B cell (primary cell): ENCODE results near the gene GSG1. TPM values are rescaled to one million over a fixed set of nuclear protein-coding genes. Genes with fewer than 3 reads are reported as not detected.

Experiments
- ATAC-seq: fragments of 200-7000 bp; cut with Tn5 transposase; one replicate; pipeline ENCODE4 v1.10.0; 2021; ENCODE audit warnings: low read depth, mild to moderate bottlenecking, moderate number of reproducible peaks, moderate library complexity
- CTCF ChIA-PET: fragments of 350-600 bp; sonication (Branson Sonifier 250); formaldehyde crosslinking; loops from one replicate; lab custom pipeline; 2021; ENCODE audit warnings: antibody characterized with exemption, inconsistent platforms; lab: Charles Lee
- POLR2A ChIA-PET: fragments of 350-600 bp; sonication (Branson Sonifier 250); formaldehyde crosslinking; loops from one replicate; lab custom pipeline; 2021; ENCODE audit warnings: antibody characterized with exemption; lab: Charles Lee
- DNase-seq: peaks from one replicate; pipeline ENCODE4 v3.0.0; 2013
- H2AFZ ChIP-seq: 2 replicates; pipeline ENCODE4 v1.6.1; 2012; ENCODE audit warnings: mild to moderate bottlenecking, low read depth, low read length; ENCODE audit not compliant: insufficient read depth, poor library complexity, severe bottlenecking
- H3K27ac ChIP-seq, 2 donors: 1 replicate in 1 of 2; 2 replicates in 1 of 2; pipeline ENCODE4 v1.5.1; 2012 to 2013; ENCODE audit warnings: low read length in 2 of 2, mild to moderate bottlenecking in 2 of 2, moderate library complexity in 1 of 2
- H3K27me3 ChIP-seq, 4 experiments: fragments of 200-600 bp in 1 of 4; sonication (generic) in 1 of 4; replicated peaks in 1 of 4; 1 replicate in 2 of 4; 2 replicates in 2 of 4; pipeline versions ENCODE4 v1.6.1 to v1.7.0; 2013 to 2016; ENCODE audit warnings: low read length in 3 of 4, mild to moderate bottlenecking in 2 of 4, mixed read lengths in 1 of 4, moderate library complexity in 1 of 4; ENCODE audit not compliant: insufficient read depth in 4 of 4, control insufficient read depth in 3 of 4; ENCODE audit errors: control extremely low read depth in 1 of 4
- H3K36me3 ChIP-seq, 2 experiments: replicated peaks in 1 of 2; 1 replicate in 1 of 2; 2 replicates in 1 of 2; pipeline versions ENCODE4 v1.6.1 to v1.7.1; 2013; ENCODE audit warnings: low read length in 1 of 2; ENCODE audit not compliant: insufficient read depth in 2 of 2, control insufficient read depth in 1 of 2; ENCODE audit errors: control extremely low read depth in 1 of 2, extremely low read depth in 1 of 2
- H3K4me1 ChIP-seq, 2 donors: fragments of 200-600 bp in 1 of 2; sonication (generic) in 1 of 2; 1 replicate in 1 of 2; 2 replicates in 1 of 2; pipeline versions ENCODE4 v1.5.1 to v1.6.1; 2013 to 2017; ENCODE audit warnings: low read length in 2 of 2; ENCODE audit not compliant: control insufficient read depth in 2 of 2, insufficient read depth in 2 of 2
- H3K4me2 ChIP-seq: replicated peaks from 2 replicates; pipeline ENCODE3; 2012; ENCODE audit warnings: mild to moderate bottlenecking, low read depth, low read length; ENCODE audit not compliant: poor library complexity, severe bottlenecking
- H3K4me3 ChIP-seq, 5 experiments: fragments of 200-600 bp in 1 of 5; sonication (generic) in 1 of 5; 1 replicate in 3 of 5; 2 replicates in 2 of 5; pipeline versions ENCODE4 v1.5.1 to v1.7.0; 2011 to 2016; ENCODE audit warnings: low read length in 4 of 5, mild to moderate bottlenecking in 4 of 5, low read depth in 2 of 5, control low read depth in 1 of 5, moderate library complexity in 1 of 5; ENCODE audit not compliant: insufficient read depth in 1 of 5; ENCODE audit errors: control extremely low read depth in 1 of 5, extremely low read depth in 1 of 5
- H3K79me2 ChIP-seq: fragments of 200-600 bp; sonication (generic); one replicate; pipeline ENCODE4 v1.6.0; 2016; ENCODE audit warnings: low read length; ENCODE audit not compliant: control insufficient read depth, insufficient read depth
- H3K9ac ChIP-seq: fragments of 200-600 bp; sonication (generic); 2 replicates; pipeline ENCODE4 v1.6.1; 2017; ENCODE audit warnings: mild to moderate bottlenecking, low read length, moderate library complexity
- H3K9me3 ChIP-seq, 3 donors: one replicate each; pipeline versions ENCODE4 v1.6.1 to v1.7.1; 2013; ENCODE audit warnings: low read length in 2 of 3; ENCODE audit not compliant: control insufficient read depth in 2 of 3, insufficient read depth in 1 of 3; ENCODE audit errors: control extremely low read depth in 1 of 3
- H4K20me1 ChIP-seq: 2 replicates; pipeline ENCODE4 v1.6.0; 2012; ENCODE audit warnings: mild to moderate bottlenecking, low read length; ENCODE audit not compliant: insufficient read depth, control insufficient read depth, poor library complexity, severe bottlenecking
- H3K27ac Mint-ChIP-seq: one replicate; pipeline ENCODE4 v1.8.0; 2021; ENCODE audit warnings: mixed read lengths
- H3K27me3 Mint-ChIP-seq: one replicate; pipeline ENCODE4 v1.8.0; 2021; ENCODE audit warnings: mixed read lengths
- H3K4me1 Mint-ChIP-seq: one replicate; pipeline ENCODE4 v1.8.0; 2021; ENCODE audit warnings: mixed read lengths
- H3K4me3 Mint-ChIP-seq: one replicate; pipeline ENCODE4 v1.8.0; 2021; ENCODE audit warnings: mixed read lengths
- H3K9me3 Mint-ChIP-seq: one replicate; pipeline ENCODE4 v1.8.0; 2022; ENCODE audit warnings: mixed read lengths; ENCODE audit not compliant: insufficient read depth
- EZH2 ChIP-seq: IDR thresholded peaks from 2 replicates; pipeline ENCODE4 v1.6.1; 2012; ENCODE audit warnings: borderline replicate concordance, low read depth, mild to moderate bottlenecking, moderate library complexity, low read length; ENCODE audit not compliant: insufficient read depth, poor library complexity, severe bottlenecking
- WGBS: methylation state at CpG from one replicate; pipeline ENCODE4 v1.1.5; 2013; ENCODE audit warnings: missing lambda C conversion rate; ENCODE audit not compliant: insufficient coverage; 5-methylcytosine and 5-hydroxymethylcytosine counted together
- intact Hi-C: fragments of 100-400 bp; cut with micrococcal nuclease; formaldehyde crosslinking; loops from one replicate; pipeline ENCODE4 v1.10.0; 2022
- polyA plus RNA-seq: library from polyadenylated mRNA; depleted of rRNA; stranded (reverse); fragments of >200 nt; gene quantifications from 2 replicates; pipeline ENCODE4 v1.2.3, GENCODE V29; 2012
- total RNA-seq, 2 donors: library from RNA; stranded (reverse); fragments of 120-200 nt in 1 of 2; gene quantifications; 1 replicate in 1 of 2; 2 replicates in 1 of 2; pipeline versions ENCODE4 v1.2.3 to v1.2.4, GENCODE V29; 2013 to 2022
- TF ChIP-seq, protein P1 (sequence below): fragments of 200-600 bp; IDR thresholded peaks from one replicate; pipeline ENCODE4 v1.8.0; 2022; ENCODE audit warnings: antibody characterized with exemption, mild to moderate bottlenecking

GSG1 gene
- total and polyA plus RNA-seq, 2 donors (not counting 1 experiment from before 2014, with no cell fraction given), result not detected

DNA sequence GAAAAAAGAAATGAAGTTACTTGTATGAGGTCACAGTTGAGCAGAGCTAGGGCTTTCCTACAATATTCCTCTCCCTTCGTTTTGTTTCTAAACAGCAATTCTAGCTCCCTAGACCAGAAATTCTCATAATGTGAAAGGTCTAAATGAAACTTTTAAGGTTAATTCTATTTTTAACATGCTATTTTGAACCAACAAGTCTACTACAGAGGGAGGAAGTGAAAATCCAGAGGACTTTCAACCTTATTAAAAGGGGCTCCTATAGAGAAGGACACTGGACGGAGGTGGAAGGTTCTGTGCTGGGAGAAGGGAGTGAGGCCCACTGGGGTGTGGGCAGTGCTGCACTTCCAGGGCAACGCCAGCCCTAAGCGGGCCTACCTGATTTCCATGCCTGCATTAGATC lies 13.4 kb downstream of the GSG1 start:
- H3K9me3 Mint-ChIP-seq, result no peaks in the 10 kb centered on the region
- peak overlapping the region; percentile 46 for H3K4me2 ChIP-seq
- WGBS, result 60% methylated on average over 3 of the region's 4 CpGs
- H2AFZ ChIP-seq, result no peak overlapping the region
- no peak for TF ChIP-seq EZH2
- TF ChIP-seq, protein P1, sequence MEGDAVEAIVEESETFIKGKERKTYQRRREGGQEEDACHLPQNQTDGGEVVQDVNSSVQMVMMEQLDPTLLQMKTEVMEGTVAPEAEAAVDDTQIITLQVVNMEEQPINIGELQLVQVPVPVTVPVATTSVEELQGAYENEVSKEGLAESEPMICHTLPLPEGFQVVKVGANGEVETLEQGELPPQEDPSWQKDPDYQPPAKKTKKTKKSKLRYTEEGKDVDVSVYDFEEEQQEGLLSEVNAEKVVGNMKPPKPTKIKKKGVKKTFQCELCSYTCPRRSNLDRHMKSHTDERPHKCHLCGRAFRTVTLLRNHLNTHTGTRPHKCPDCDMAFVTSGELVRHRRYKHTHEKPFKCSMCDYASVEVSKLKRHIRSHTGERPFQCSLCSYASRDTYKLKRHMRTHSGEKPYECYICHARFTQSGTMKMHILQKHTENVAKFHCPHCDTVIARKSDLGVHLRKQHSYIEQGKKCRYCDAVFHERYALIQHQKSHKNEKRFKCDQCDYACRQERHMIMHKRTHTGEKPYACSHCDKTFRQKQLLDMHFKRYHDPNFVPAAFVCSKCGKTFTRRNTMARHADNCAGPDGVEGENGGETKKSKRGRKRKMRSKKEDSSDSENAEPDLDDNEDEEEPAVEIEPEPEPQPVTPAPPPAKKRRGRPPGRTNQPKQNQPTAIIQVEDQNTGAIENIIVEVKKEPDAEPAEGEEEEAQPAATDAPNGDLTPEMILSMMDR, result no peak
- ChIA-PET CTCF (interaction anchor here (1.4 kb wide), 1 partner anchor 123 kb away, joined by 8 read pairs; no protein-coding TSS in a partner anchor), POLR2A (no interaction called here)
- no peak overlapping the region for H3K4me3 ChIP-seq
- H3K27me3 Mint-ChIP-seq, result no peaks in the 10 kb centered on the region
- peaks cover 12% of the 10 kb centered on the region for H3K4me1 Mint-ChIP-seq
- no peak overlapping the region for H3K4me3 Mint-ChIP-seq
- H3K27ac ChIP-seq, result no peak overlapping the region
- no peaks in the 10 kb centered on the region for H3K27me3 ChIP-seq
- H4K20me1 ChIP-seq, result no peaks in the 10 kb centered on the region
- no peaks in the 10 kb centered on the region for H3K79me2 ChIP-seq
- intact Hi-C loops, result no loop called here
- no peak overlapping the region for H3K9ac ChIP-seq
- peaks cover 8 to 14% of the 10 kb centered on the region in 2 donors for H3K4me1 ChIP-seq
- no peaks in the 10 kb centered on the region for H3K9me3 ChIP-seq
- DNase-seq (no peak), ATAC-seq (no peak)
- no peaks in the 10 kb centered on the region for H3K36me3 ChIP-seq
- H3K27ac Mint-ChIP-seq, result no peak overlapping the region

DNA sequence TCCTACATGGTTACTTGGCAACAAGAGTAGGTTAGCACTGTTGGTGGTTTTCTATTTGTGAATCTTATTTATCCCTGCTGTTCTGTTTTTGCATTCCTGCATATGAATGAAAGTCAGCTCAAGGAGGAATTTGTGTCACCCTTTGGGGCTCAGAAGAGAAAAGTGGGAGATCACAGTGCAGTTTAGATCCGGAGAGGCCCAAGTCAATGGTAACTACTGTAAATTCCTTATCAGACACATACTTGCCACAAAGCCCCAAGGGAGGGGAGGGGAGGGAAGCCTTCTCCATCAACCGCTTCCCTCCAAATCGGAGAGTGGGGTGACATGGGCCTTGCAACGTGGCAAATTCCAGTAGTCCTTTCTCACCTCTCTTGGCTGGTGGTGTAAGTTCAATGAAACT lies 15.0 kb downstream of the GSG1 start:
- H3K4me1 Mint-ChIP-seq, result peaks cover 12% of the 10 kb centered on the region
- 100% methylated on average over 2 of the region's 4 CpGs for WGBS

More for the DNA sequence above, 15.0 kb downstream of the GSG1 start:
- ATAC-seq (no peak), DNase-seq (no peak)
- Histone ChIP-seq H3K4me2 (no peak overlapping the region), H3K9me3 (no peaks in the 10 kb centered on the region), H3K4me3 (no peak overlapping the region), H3K4me1 (peaks cover 8 to 14% of the 10 kb centered on the region in 2 donors), H3K9ac (no peak overlapping the region), H3K27me3 (no peaks in the 10 kb centered on the region), H4K20me1 (no peaks in the 10 kb centered on the region), H3K36me3 (no peaks in the 10 kb centered on the region), H3K79me2 (no peaks in the 10 kb centered on the region), H3K27ac (no peak overlapping the region), H2AFZ (no peak overlapping the region)
- H3K9me3 Mint-ChIP-seq, result no peaks in the 10 kb centered on the region
- H3K4me3 Mint-ChIP-seq, result no peak overlapping the region
- ChIA-PET POLR2A (no interaction called here), CTCF (no interaction called here)
- no peaks in the 10 kb centered on the region for H3K27me3 Mint-ChIP-seq
- TF ChIP-seq, protein P1, result no peak
- no peak for TF ChIP-seq EZH2
- intact Hi-C loops, result no loop called here
- no peak overlapping the region for H3K27ac Mint-ChIP-seq
